ENCODE measurements around the gene CAB39L. TPM values are rescaled to one million over a fixed set of nuclear protein-coding genes. Genes with fewer than 3 reads are reported as not detected.

CAB39L gene
- total and polyA plus RNA-seq, 2 of the 4 experiments (the other 2 are of a cell fraction): 8.5 to 16.7 TPM

- TF ChIP-seq RAD21 (IDR thresholded peaks at IDR 0.05; ENCODE audit: low read length): no peak
Measured at GRCh38 chr13:49298903-49299605, 144.8 kb downstream of the CAB39L start (continued).

DNA sequence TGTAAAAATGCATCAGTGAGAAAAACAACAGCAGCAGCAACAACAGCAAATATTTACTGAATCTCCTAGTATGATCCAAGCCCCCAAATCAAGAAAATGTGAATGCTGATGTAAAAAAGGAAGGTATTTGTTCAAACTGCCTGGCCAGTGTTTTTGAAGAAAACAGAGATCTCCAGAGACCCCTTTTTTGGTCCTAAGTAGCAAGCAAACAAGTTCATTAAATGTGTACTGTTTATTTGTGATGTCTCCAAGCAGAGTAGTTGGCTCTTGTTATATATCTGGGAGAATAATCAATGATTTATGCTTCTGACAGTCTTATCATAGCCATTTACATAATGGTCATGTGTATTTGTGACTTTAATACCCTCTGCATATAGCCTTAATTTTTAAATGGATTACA lies 145.4 kb downstream of the CAB39L start:
- ChIA-PET CTCF (no interaction called here), POLR2A (ENCODE audit: unreplicated experiment) (interaction anchor here (0.5 kb wide), 1 partner anchor 138 kb away, joined by 5 read pairs; no protein-coding TSS in a partner anchor)
- Histone ChIP-seq H3K4me2 (ENCODE audit: low read depth, low read length) (no peak overlapping the region), H3K9me3 (ENCODE audit: control insufficient read depth, insufficient read depth, low read length) (no peaks in the 10 kb centered on the region), H2AFZ (replicated peaks; ENCODE audit: low read length, poor library complexity) (no peak overlapping the region), H3K56ac (ENCODE audit: extremely low read depth, insufficient read depth, low read length) (no peak overlapping the region), H3K14ac (replicated peaks; ENCODE audit: low read depth, low read length) (no peak overlapping the region), H3K9ac (ENCODE audit: low read depth, low read length) (no peak overlapping the region), H3K4ac (ENCODE audit: low read depth, low read length) (no peak overlapping the region), H3K27me3 (ENCODE audit: control insufficient read depth, insufficient read depth, low read length) (no peaks in the 10 kb centered on the region), H2BK120ac (ENCODE audit: low read depth, low read length) (no peak overlapping the region), H3K36me3 (ENCODE audit: control insufficient read depth, insufficient read depth, low read length) (no peaks in the 10 kb centered on the region), H3K18ac (ENCODE audit: low read depth, low read length) (no peak overlapping the region), H2BK15ac (ENCODE audit: low read depth, low read length) (no peak overlapping the region), H2AK9ac (replicated peaks; ENCODE audit: low read depth, low read length, poor library complexity) (no peak overlapping the region), H3K23ac (ENCODE audit: low read depth, low read length) (no peak overlapping the region), H4K8ac (ENCODE audit: low read depth in 2 of 2, low read length in 2 of 2) (no peak overlapping the region), H3K79me1 (ENCODE audit: low read depth in 1 of 2, low read length in 2 of 2) (no peaks in the 10 kb centered on the region), H4K91ac (ENCODE audit: insufficient read depth, low read depth, low read length) (no peak overlapping the region), H3K4me3 (ENCODE audit: insufficient read depth, low read depth, low read length) (no peak overlapping the region), H4K5ac (ENCODE audit: low read depth, low read length) (no peak overlapping the region), H3K4me1 (ENCODE audit: control insufficient read depth, insufficient read depth, low read length) (peaks cover 2% of the 10 kb centered on the region; the same call in 1 of the 2 replicates), H3K27ac (ENCODE audit: insufficient read depth, low read length) (no peak overlapping the region), H2BK20ac (ENCODE audit: low read depth, low read length) (no peak overlapping the region), H2BK5ac (ENCODE audit: low read depth, low read length, poor library complexity, severe bottlenecking) (no peak overlapping the region), H3K9me1 (ENCODE audit: insufficient read depth, low read length) (peaks cover 2% of the 10 kb centered on the region), H2AK5ac (ENCODE audit: low read depth, low read length) (no peak overlapping the region), H4K20me1 (ENCODE audit: insufficient read depth, low read length) (no peaks in the 10 kb centered on the region)
- no TSS peak for BruUV-seq (replicated peaks)
- TF ChIP-seq SMC3 (IDR thresholded peaks at IDR 0.05; ENCODE audit: low read depth, low read length) (no peak), MAFK (IDR thresholded peaks at IDR 0.05; ENCODE audit: low read depth, low read length) (no peak), USF2 (IDR thresholded peaks at IDR 0.05; ENCODE audit: low read depth, low read length) (no peak)
- DNase-seq (no peak), ATAC-seq (ENCODE audit: low read depth) (no peak)
- intact Hi-C loops (cut with micrococcal nuclease): no loop called here
- in situ Hi-C loops (cut with MboI; ENCODE audit: low sequenced_read_pairs): loop anchor here (5.0 kb wide), 1 partner anchor 309 kb away; no protein-coding TSS in a partner anchor
- dilution Hi-C loops (cut with HindIII; ENCODE audit: low sequenced_read_pairs, unreplicated experiment): no loop called here
